Right ventricle myocardium superior (tissue), 1 donor: ENCODE measurements around the gene GFI1B. TPM values are rescaled to one million over a fixed set of nuclear protein-coding genes. Genes with fewer than 3 reads are reported as not detected.
A peak's percentile ranks its signal among the peaks of the same experiment; 100 is the strongest.

ENCODE experiments used
- ATAC-seq: fragments of 200-7000 bp; cut with Tn5 transposase; one replicate; pipeline ENCODE4 v1.9.1; 2020; ENCODE audit warnings: mild to moderate bottlenecking; ENCODE audit not compliant: poor library complexity
- DNase-seq: peaks from one replicate; pipeline ENCODE4 v3.0.0-alpha.2; 2020
- intact Hi-C: fragments of 100-400 bp; cut with DNase I; formaldehyde crosslinking; loops from one replicate; pipeline ENCODE4 v1.11.2; 2022
- total RNA-seq: library from RNA; stranded (reverse); fragmentation: NEBNext Ultra II Directional; extraction: Animal tissue kit (Norgen Biotek cat#: 25700); gene quantifications from one replicate; pipeline ENCODE4 v1.2.1, GENCODE V29; 2021
- donor health status: DM: no; HTN: yes; CAD: no; lungs with severe emphysema.

The GFI1B gene
- total RNA-seq, 1 donor from 2014 or later: not detected

- ATAC-seq (no peak), DNase-seq (no peak)
- intact Hi-C loops: no loop called here
Observed at GRCh38 chr9:133004091-133004998, 25.9 kb downstream of the GFI1B start.

DNA sequence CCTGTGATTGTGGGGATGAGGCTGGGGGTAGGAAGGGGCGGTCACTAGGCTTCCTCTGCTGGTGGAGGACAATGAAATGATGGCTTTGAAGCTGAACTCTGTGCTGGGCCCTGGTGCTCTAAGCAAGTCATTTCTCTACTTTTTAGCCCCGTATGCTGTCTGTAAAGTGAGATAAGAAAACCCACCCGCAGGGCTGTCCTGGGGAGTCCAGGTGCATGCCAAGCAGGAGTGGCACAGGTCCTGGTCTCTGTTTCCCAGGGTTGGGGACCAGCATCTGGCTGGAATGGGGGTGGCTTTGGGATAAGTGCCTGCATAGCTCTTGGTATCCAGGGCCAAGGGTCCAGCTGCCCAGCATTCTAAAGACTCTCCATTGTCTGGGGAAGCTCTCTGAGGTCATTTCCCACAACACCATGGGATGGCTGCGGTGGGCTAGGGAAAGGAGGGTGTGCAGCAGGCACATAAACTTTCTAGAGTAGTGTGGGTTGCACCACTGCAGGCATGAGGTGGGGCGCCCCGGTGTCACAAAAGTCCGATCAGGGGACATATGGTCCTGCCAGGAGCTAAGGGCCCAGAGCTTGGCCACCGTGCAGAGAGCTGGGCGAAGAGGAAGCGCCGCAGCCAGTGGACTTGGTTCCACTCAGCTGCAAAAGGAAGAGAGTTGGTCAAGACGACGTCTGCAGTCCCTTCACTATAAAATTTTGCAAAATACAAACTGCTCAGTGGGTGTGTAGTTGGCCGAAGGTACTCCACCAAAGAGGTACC lies 26.7 kb downstream of the GFI1B start:
- DNase-seq: no peak
- intact Hi-C loops: no loop called here
- no peak for ATAC-seq

- DNase-seq (no peak), ATAC-seq (no peak)
Observed at GRCh38 chr9:133005957-133006356, 27.5 kb downstream of the GFI1B start.

DNA sequence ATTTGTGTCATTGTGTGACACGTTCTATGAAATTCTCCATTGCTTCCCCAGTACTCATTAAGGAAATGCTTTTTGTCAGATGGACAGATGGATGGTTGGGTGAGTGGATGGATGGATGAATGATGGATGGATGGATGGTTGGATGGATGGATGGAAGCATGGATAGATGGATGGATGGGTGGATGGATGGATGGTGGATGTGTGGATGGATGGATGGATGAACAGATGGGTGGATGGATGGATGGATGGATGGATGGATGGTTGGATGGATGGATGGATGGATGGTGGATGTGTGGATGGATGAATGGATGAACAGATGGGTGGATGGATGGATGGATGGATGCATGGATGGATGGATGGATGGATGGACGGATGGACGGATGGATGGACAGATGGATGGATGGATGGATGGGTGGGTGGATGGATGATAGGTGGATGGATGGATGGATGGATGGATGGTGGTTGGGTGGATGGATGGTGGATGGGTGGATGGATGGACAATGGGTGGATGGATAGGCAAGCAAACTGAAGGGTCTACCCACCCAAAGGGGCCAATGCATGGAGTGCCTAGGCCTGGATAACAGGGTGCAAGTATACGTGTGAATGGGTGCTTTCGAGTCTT lies 28.3 kb downstream of the GFI1B start:
- no peak for DNase-seq
- ATAC-seq: no peak
- intact Hi-C loops: no loop called here

More at GRCh38 chr9:133005957-133006356, 27.5 kb downstream of the GFI1B start:
- intact Hi-C loops: no loop called here

DNA sequence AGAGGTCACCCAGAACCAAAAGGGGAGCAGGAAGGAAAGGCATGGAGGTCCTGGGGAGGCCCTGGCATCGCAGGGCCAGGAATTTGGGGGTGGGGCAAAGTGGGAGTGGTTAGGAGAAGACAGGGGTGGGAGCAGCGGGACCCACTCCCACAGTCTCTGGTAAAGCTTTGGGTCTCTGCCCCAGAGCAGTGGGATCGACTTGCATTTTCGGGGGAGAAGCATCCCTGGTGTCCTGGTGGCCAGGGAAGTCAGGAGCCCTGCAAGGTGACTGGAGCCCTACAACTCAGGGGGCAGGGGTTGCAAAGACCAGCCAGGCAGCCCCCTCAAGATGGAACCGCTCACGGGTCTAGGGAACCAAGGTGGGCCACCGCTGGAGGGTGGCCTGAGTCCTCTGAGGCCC lies 29.9 kb downstream of the GFI1B start:
- ATAC-seq: no peak
- DNase-seq: no peak

DNA sequence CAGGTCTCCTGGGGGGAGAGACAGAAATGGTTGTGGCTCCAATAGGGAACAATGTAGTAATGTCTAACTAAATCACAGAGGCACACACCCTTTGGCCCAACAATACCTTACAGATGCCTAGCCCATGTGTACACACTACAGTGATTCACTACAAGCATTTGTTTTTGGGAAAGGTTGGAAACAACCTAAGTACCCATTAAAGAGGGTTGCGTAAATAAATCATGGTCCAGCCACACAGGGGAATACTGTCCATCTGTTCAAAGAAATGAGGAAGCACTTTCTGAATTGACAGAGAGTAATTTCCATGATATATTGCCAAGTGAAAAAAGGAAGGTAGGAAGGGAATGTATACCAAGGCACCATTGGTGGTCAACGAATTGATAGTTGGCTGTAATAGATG lies 30.3 kb downstream of the GFI1B start:
- ATAC-seq (no peak), DNase-seq (no peak)
- intact Hi-C loops: no loop called here

More for the DNA sequence above, 29.9 kb downstream of the GFI1B start:
- intact Hi-C loops: no loop called here

- intact Hi-C loops: no loop called here
- ATAC-seq: no peak
- no peak for DNase-seq
Observed at GRCh38 chr9:133009906-133010582, 31.6 kb downstream of the GFI1B start.

DNA sequence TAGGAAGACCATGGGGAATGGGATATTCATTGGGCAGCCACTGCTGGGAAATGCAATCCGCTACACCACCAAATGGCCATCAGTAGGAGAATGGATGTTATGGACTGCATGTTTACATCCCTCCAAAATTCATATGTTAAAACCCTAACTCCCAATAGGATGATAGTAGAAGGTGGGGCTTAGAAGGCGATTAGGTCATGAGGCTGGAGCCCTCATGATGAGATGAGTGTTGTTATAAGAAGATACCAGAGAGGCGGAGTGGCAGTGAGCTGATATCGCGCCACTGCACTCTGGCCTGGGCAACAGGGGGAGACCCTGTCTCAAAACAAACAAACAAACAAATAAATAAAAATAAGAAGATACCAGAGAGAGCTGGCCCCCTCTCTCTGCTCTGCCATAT lies 36.2 kb downstream of the GFI1B start:
- intact Hi-C loops: no loop called here
- ATAC-seq (no peak), DNase-seq (no peak)

DNA sequence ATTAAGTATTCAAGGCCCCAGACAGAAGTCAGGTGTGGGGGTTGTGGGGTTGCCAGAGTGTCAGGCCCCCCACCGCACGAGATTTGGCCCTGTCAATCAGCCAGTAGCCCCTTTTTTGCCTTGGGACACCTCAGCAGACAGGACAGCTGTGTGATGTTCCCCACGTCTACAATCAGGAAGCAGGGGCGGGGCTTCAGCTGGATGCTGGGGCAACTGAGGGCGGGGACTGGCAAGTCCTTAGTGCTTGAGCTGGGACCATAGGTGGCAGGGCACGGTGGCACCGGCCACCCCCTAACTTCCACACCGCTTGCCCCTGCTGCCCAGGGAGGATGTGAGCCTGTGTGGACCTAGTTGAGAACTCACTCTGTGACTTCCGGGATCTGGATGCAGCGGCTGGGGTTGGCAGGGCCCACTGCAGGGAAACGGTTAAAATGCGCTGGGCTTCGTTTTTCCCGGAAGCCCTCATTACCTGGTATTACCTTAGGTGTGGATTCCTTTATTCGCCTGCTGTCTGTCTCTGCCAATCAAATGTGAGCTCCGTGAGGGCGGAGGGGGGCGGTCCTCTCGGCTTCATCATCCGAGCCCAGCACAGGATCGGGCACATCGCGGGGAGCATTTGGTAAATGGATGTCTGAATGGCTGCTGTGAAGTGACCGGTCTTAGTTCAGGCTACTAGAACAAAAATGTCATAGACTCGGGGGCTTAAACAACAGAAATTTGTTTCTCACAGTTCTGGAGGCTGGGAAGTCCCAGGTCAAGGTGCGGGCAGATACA lies 44.8 kb downstream of the GFI1B start:
- ATAC-seq (no peak), DNase-seq (no peak)
- intact Hi-C loops: no loop called here

DNA sequence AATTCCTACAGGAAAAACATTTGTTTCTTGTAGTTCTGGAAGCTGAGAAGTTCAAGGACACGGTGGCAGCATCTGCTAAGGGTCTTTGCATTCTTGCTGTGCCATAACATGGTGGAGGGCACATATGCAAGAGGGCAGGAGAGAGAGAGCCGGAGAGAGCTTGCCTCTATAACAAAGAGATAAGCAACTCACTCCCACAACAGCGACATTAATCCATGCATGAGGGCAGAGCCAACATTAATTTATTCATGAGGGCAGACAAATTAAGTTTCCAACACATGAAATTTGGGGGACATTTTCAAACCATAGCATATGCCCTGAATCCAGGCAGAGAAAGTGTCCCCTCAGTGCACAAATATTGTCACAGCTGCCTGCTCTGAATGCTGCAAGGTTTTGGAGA lies 47.9 kb downstream of the GFI1B start:
- intact Hi-C loops: no loop called here
- ATAC-seq: no peak
- DNase-seq: no peak

DNA sequence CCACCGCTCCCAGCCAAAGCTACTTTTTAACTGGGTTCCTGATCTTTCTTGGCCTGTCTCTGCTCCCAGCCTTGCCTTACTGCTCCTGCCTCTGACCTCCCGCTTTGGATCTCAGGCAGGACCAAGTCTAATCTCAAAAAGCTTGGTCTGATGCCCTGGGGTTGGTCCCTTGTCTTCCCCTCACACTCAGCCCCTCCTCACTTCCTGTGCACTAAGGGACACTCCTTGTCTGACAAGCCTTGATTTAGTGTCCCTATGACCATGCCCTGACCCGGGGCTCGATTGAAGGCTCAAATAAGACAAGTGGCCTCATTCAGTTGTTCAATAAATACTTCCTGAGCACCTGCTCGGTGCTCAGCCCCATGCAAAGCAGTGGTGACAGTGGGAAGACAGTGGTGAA lies 48.6 kb downstream of the GFI1B start:
- ATAC-seq: no peak
- intact Hi-C loops: no loop called here

GRCh38 chr9:133028221-133028620 lies 49.7 kb downstream of the GFI1B start:
- no peak for DNase-seq
- intact Hi-C loops: no loop called here
- ATAC-seq: no peak

More for the DNA sequence above, 48.6 kb downstream of the GFI1B start:
- DNase-seq: no peak

DNA sequence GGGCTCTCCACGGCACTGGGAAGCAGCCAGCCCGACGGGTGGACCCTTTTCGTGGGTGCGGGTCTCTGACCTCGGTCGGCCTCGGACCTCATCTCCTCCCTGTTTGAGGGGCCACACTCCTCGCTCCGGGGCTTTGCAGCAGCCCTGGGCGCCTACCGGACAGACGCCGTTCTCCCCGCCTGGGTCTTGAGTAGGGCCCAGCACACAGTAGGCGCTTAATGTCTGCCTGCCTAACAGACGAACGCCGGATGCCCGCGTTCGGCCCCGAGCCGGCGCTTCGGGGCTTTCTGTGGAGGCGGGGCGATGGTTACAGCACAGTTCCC lies 51.5 kb downstream of the GFI1B start:
- ATAC-seq (no peak), DNase-seq (no peak)
- intact Hi-C loops: no loop called here

GRCh38 chr9:133030317-133031129 lies 52.0 kb downstream of the GFI1B start, which contains the start of gene GTF3C5:
TSS of gene GTF3C5 (plus strand) at chr9:133030997. CDS start at chr9:133031012, 15 bp downstream.
- peak; percentile 93 for DNase-seq
- intact Hi-C loops: no loop called here
- ATAC-seq: peak; percentile 97

- intact Hi-C loops: no loop called here
- no peak for ATAC-seq
- DNase-seq: no peak
Observed at GRCh38 chr9:133031130-133031422, 52.6 kb downstream of the GFI1B start.

GRCh38 chr9:133031496-133031911 lies 53.0 kb downstream of the GFI1B start:
- DNase-seq: no peak
- ATAC-seq: no peak
- intact Hi-C loops: no loop called here

GRCh38 chr9:133032171-133032570 lies 53.7 kb downstream of the GFI1B start:
- no peak for DNase-seq
- ATAC-seq: no peak
- intact Hi-C loops: no loop called here

DNA sequence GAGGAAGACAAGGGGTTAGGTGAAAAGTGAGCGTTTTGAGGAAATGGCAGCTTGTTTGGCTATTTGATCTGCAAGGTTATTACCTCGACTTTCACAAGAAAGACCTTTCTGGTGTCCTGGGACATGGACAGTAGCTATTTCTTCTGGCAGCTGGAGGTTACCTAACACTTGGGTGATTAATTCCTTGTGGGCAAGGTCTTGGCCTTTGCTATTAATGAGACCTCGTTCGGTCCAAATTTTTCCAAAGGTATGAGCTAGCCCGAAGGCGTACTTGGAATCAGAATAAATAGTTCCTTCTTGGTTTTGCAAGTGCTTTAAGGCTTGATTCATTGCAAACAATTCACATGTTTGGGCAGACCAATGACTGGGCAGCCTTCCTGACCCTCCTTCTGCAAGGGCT lies 57.2 kb downstream of the GFI1B start:
- ATAC-seq: no peak
- intact Hi-C loops: no loop called here
- DNase-seq: no peak
